ENCODE data around the gene SDC3. TPM values are rescaled to one million over a fixed set of nuclear protein-coding genes. Genes with fewer than 3 reads are reported as not detected.

SDC3 gene
- total RNA-seq, 2 donors from 2014 or later, result 15.2 to 24.2 TPM

GRCh38 chr1:30930631-30931173 is 22.1 kb upstream of the SDC3 start:
- intact Hi-C loops (cut with DNase I), result no loop called here
- Histone ChIP-seq H3K27ac (no peak overlapping the region), H3K4me1 (peaks cover 3% of the 10 kb centered on the region), H3K27me3 (no peaks in the 10 kb centered on the region), H3K36me3 (peaks cover 7% of the 10 kb centered on the region), H3K4me3 (no peak overlapping the region), H3K9ac (ENCODE audit: low read depth in 2 of 2, low read length in 2 of 2) (peak overlapping the region in 1 of 2 donors; percentile 9), H3K9me3 (no peaks in the 10 kb centered on the region)
- no peak for DNase-seq
- TF ChIP-seq, protein P1, sequence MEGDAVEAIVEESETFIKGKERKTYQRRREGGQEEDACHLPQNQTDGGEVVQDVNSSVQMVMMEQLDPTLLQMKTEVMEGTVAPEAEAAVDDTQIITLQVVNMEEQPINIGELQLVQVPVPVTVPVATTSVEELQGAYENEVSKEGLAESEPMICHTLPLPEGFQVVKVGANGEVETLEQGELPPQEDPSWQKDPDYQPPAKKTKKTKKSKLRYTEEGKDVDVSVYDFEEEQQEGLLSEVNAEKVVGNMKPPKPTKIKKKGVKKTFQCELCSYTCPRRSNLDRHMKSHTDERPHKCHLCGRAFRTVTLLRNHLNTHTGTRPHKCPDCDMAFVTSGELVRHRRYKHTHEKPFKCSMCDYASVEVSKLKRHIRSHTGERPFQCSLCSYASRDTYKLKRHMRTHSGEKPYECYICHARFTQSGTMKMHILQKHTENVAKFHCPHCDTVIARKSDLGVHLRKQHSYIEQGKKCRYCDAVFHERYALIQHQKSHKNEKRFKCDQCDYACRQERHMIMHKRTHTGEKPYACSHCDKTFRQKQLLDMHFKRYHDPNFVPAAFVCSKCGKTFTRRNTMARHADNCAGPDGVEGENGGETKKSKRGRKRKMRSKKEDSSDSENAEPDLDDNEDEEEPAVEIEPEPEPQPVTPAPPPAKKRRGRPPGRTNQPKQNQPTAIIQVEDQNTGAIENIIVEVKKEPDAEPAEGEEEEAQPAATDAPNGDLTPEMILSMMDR (IDR thresholded peaks at IDR 0.05), result no peak

DNA sequence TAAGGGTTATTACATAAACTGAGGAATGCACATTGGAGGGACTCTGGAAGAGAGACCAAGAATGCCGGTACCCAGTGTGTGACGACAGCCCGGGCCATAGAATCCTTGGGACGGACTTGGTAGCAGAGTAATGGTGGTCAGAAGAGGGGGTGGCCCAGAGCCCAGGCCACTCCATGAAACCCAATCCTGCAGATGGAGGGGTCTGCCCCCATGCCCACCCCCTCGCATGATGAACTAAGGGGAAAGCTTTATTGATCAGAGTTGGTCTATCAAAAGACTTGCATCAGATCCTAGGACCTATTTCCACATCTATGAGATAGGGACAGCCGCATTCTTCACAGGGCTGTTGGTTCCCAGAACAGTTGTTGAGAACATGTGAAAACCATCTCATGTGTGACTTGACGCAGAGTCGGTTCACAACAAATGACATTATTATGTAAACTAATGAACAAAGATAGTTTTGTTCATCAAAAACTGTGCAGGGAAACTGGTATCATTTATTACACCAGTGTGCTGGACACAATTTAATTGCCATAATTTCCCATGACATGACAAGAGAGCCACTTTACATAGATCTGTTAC is 21.5 kb upstream of the SDC3 start:
- peaks cover 3% of the 10 kb centered on the region for H3K4me1 ChIP-seq
- peaks cover 4% of the 10 kb centered on the region for H3K36me3 ChIP-seq
- H3K9me3 ChIP-seq, result no peaks in the 10 kb centered on the region
- intact Hi-C loops (cut with DNase I), result no loop called here
- no peak overlapping the region for H3K27ac ChIP-seq
- H3K4me3 ChIP-seq, result no peak overlapping the region
- no peak for DNase-seq
- TF ChIP-seq, protein P1 (IDR thresholded peaks at IDR 0.05), result no peak
- no peak overlapping the region for H3K9ac ChIP-seq (ENCODE audit: low read depth in 2 of 2, low read length in 2 of 2)
- no peaks in the 10 kb centered on the region for H3K27me3 ChIP-seq

DNA sequence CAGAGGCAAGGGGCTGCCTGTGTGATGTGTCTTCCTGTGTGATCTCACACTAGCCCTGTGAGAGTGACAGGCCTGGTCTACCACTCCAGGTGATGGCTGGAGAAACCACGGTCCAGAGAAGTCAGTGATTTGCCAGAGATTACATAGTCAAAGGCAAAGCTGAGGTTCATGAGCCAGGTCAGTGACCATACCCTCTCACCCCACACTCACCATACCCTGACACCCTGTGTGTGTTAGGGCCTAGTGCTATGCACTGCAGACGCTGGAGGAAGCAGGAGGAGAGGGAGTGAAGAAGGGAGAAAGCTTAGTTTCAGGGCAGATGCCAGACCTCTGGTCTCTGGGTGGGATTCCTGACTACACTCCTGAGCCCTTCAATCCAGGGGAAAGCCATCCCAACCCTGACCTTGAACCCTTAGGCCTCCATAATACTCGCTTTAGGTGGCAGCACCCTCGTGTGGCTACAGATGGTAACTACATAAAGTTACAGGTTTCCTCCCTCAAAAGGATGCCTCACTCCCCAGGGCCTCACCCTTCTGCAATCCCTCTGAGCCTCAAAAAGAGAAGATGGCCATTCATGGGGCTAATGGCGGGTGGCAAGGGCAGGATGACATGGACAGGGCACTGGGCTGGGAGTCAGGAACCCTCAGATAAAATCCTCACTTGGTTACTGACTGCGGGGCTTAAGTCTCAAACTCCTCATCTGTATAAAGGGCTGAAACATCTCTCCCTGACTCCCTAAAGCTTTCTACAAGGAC is 20.8 kb upstream of the SDC3 start:
- peak; percentile 64 for DNase-seq
- intact Hi-C loops (cut with DNase I), result no loop called here
- Histone ChIP-seq H3K9ac (ENCODE audit: low read depth in 2 of 2, low read length in 2 of 2) (peak overlapping the region in 1 of 2 donors; percentile 28), H3K27me3 (no peaks in the 10 kb centered on the region), H3K4me3 (no peak overlapping the region), H3K4me1 (peaks cover 3% of the 10 kb centered on the region), H3K9me3 (no peaks in the 10 kb centered on the region), H3K36me3 (no peaks in the 10 kb centered on the region), H3K27ac (peak overlapping the region; percentile 20)
- TF ChIP-seq, protein P1 (IDR thresholded peaks at IDR 0.05), result peak; percentile 57

- intact Hi-C loops (cut with DNase I), result no loop called here
- H3K9me3 ChIP-seq, result no peaks in the 10 kb centered on the region
- no peaks in the 10 kb centered on the region for H3K36me3 ChIP-seq
- H3K27ac ChIP-seq, result peak overlapping the region; percentile 20
- no peaks in the 10 kb centered on the region for H3K27me3 ChIP-seq
- H3K4me1 ChIP-seq, result peaks cover 3% of the 10 kb centered on the region
- H3K4me3 ChIP-seq, result no peak overlapping the region
- TF ChIP-seq, protein P1 (IDR thresholded peaks at IDR 0.05), result no peak
- no peak for DNase-seq
- H3K9ac ChIP-seq (ENCODE audit: low read depth in 2 of 2, low read length in 2 of 2), result peak overlapping the region in 1 of 2 donors; percentile 28
These were observed 20.2 kb upstream of the SDC3 start for GRCh38 chr1:30928789-30929134.

GRCh38 chr1:30928171-30928570 is 19.6 kb upstream of the SDC3 start:
- Histone ChIP-seq H3K9ac (ENCODE audit: low read depth in 2 of 2, low read length in 2 of 2) (no peak overlapping the region), H3K4me1 (peaks cover 3% of the 10 kb centered on the region), H3K36me3 (no peaks in the 10 kb centered on the region), H3K27me3 (no peaks in the 10 kb centered on the region), H3K27ac (peak overlapping the region; percentile 20), H3K9me3 (no peaks in the 10 kb centered on the region), H3K4me3 (no peak overlapping the region)
- TF ChIP-seq, protein P1 (IDR thresholded peaks at IDR 0.05), result no peak
- intact Hi-C loops (cut with DNase I), result no loop called here
- no peak for DNase-seq

Data from colonic mucosa (tissue), 4 donors.